H1 (cell line): ENCODE results near the gene APH1A. TPM values are rescaled to one million over a fixed set of nuclear protein-coding genes. Genes with fewer than 3 reads are reported as not detected.
"Not testable (repeated sequence)": the region's sequence is repeated elsewhere in the genome, so short reads cannot be mapped to it uniquely, and the experiment has no call there.

Source experiments
- CTCF ChIA-PET: fragments of 300-600 bp; sonication (Branson Sonifier 250); formaldehyde crosslinking; loops from one replicate; lab custom pipeline; 2021; ENCODE audit not compliant: partially characterized antibody; lab: Charles Lee
- POLR2A ChIA-PET: fragments of 300-600 bp; sonication (Branson Sonifier 250); formaldehyde crosslinking; loops from one replicate; lab custom pipeline; 2021; ENCODE audit warnings: inconsistent platforms; ENCODE audit not compliant: partially characterized antibody; lab: Charles Lee
- DNase-seq, 2 experiments: peaks; one replicate each; pipeline versions ENCODE4 v3.0.0 to v3.0.0-alpha.2; 2010 to 2022; ENCODE audit warnings: low spot score in 2 of 2, low read depth in 1 of 2, mixed read lengths in 1 of 2
- FAIRE-seq: peaks from 2 replicates; lab custom pipeline; 2011; peaks lifted over from hg19 to GRCh38; lab: Jason Lieb, UNC
- H2AFZ ChIP-seq: 2 replicates; pipeline ENCODE4 v1.8.1; 2012; ENCODE audit warnings: low read length, inconsistent platforms
- H2AK5ac ChIP-seq: 2 replicates; pipeline ENCODE4 v1.6.1; 2013; ENCODE audit warnings: low read depth, low read length
- H2BK120ac ChIP-seq: replicated peaks from 2 replicates; pipeline ENCODE3; 2013; ENCODE audit warnings: low read depth, low read length, inconsistent platforms
- H2BK12ac ChIP-seq: 2 replicates; pipeline ENCODE4 v1.6.1; 2013; ENCODE audit warnings: low read depth, low read length
- H2BK15ac ChIP-seq: 2 replicates; pipeline ENCODE4 v1.6.1; 2013; ENCODE audit warnings: low read length
- H2BK20ac ChIP-seq: 2 replicates; pipeline ENCODE4 v1.6.1; 2013; ENCODE audit warnings: low read length
- H2BK5ac ChIP-seq: 2 replicates; pipeline ENCODE4 v1.6.1; 2013; ENCODE audit warnings: low read depth, low read length
- H3K14ac ChIP-seq: 2 replicates; pipeline ENCODE4 v1.6.1; 2013; ENCODE audit warnings: inconsistent platforms; ENCODE audit not compliant: insufficient read length
- H3K18ac ChIP-seq: 2 replicates; pipeline ENCODE4 v1.6.1; 2013; ENCODE audit warnings: low read length; ENCODE audit errors: extremely low read depth
- H3K23ac ChIP-seq: 2 replicates; pipeline ENCODE4 v1.6.1; 2013; ENCODE audit warnings: inconsistent platforms; ENCODE audit not compliant: insufficient read length
- H3K23me2 ChIP-seq: 2 replicates; pipeline ENCODE4 v1.6.1; 2013; ENCODE audit warnings: low read depth, low read length
- H3K27ac ChIP-seq: 2 replicates; pipeline ENCODE4 v1.6.1; 2011; ENCODE audit warnings: low read depth, low read length, inconsistent platforms
- H3K27me3 ChIP-seq, 4 experiments: replicated peaks in 1 of 4; 1 replicate in 1 of 4; 2 replicates in 3 of 4; pipeline versions ENCODE4 v1.6.1 to v1.8.1; 2011 to 2013; ENCODE audit warnings: low read length in 3 of 4, mild to moderate bottlenecking in 3 of 4, inconsistent platforms in 2 of 4, mixed read lengths in 2 of 4, moderate library complexity in 1 of 4; ENCODE audit not compliant: control insufficient read depth in 3 of 4, insufficient read depth in 3 of 4; ENCODE audit errors: extremely low read depth in 1 of 4
- H3K36me3 ChIP-seq, 4 experiments: 2 replicates each; pipeline versions ENCODE4 v1.6.1 to v1.8.1; 2011 to 2013; ENCODE audit warnings: mild to moderate bottlenecking in 4 of 4, low read length in 3 of 4, moderate library complexity in 2 of 4, control low read depth in 1 of 4, inconsistent platforms in 1 of 4; ENCODE audit not compliant: insufficient read depth in 4 of 4, control insufficient read depth in 2 of 4
- H3K4ac ChIP-seq: replicated peaks from 2 replicates; pipeline ENCODE3; 2013; ENCODE audit warnings: low read length, low read depth, mixed read lengths, inconsistent platforms; ENCODE audit not compliant: insufficient read length
- H3K4me1 ChIP-seq, 4 experiments: replicated peaks in 1 of 4; 1 replicate in 1 of 4; 2 replicates in 3 of 4; pipeline versions ENCODE4 v1.6.1 to v1.8.1; 2011 to 2013; ENCODE audit warnings: low read length in 3 of 4, inconsistent platforms in 2 of 4, mixed read lengths in 1 of 4; ENCODE audit not compliant: insufficient read depth in 4 of 4, control insufficient read depth in 3 of 4
- H3K4me2 ChIP-seq, 2 experiments: 2 replicates each; pipeline versions ENCODE4 v1.6.1 to v1.8.1; 2011 to 2013; ENCODE audit warnings: low read depth in 2 of 2, low read length in 2 of 2, control low read depth in 1 of 2, inconsistent platforms in 1 of 2, mild to moderate bottlenecking in 1 of 2; ENCODE audit not compliant: insufficient read depth in 1 of 2
- H3K4me3 ChIP-seq, 4 experiments: fragments of 200-600, 300-600 bp in 1 of 4; sonication (generic), shearing (Covaris generic), sonication (Bioruptor Twin) in 1 of 4; 2 replicates each; pipeline versions ENCODE4 v1.5.1 to v1.8.1; 2011 to 2016; ENCODE audit warnings: low read length in 4 of 4, low read depth in 3 of 4, control low read depth in 2 of 4, inconsistent platforms in 2 of 4, mild to moderate bottlenecking in 2 of 4, mixed read lengths in 1 of 4, moderate library complexity in 1 of 4; ENCODE audit not compliant: insufficient read depth in 2 of 4; ENCODE audit errors: extremely low read depth in 1 of 4
- H3K56ac ChIP-seq: replicated peaks from 2 replicates; pipeline ENCODE3; 2013; ENCODE audit warnings: low read depth, mild to moderate bottlenecking, mixed read lengths, low read length, inconsistent platforms; ENCODE audit not compliant: insufficient read length
- H3K79me1 ChIP-seq: 2 replicates; pipeline ENCODE4 v1.6.1; 2013; ENCODE audit warnings: low read depth, low read length, control low read depth
- H3K79me2 ChIP-seq, 2 experiments: 2 replicates each; pipeline versions ENCODE4 v1.6.1 to v1.8.1; 2012 to 2013; ENCODE audit warnings: low read length in 2 of 2, mild to moderate bottlenecking in 2 of 2, inconsistent platforms in 1 of 2; ENCODE audit not compliant: insufficient read depth in 2 of 2, control insufficient read depth in 1 of 2
- H3K9ac ChIP-seq, 4 experiments: replicated peaks in 1 of 4; 1 replicate in 1 of 4; 2 replicates in 3 of 4; pipeline versions ENCODE4 v1.6.1 to v1.8.1; 2011 to 2013; ENCODE audit warnings: low read depth in 3 of 4, low read length in 3 of 4, control low read depth in 2 of 4, mild to moderate bottlenecking in 2 of 4, moderate library complexity in 2 of 4, inconsistent platforms in 1 of 4; ENCODE audit errors: extremely low read depth in 1 of 4
- H3K9me3 ChIP-seq, 2 experiments: 2 replicates each; pipeline versions ENCODE4 v1.6.1 to v1.8.1; 2012 to 2013; ENCODE audit warnings: mild to moderate bottlenecking in 2 of 2, moderate library complexity in 2 of 2, control low read depth in 1 of 2, inconsistent platforms in 1 of 2, low read depth in 1 of 2, low read length in 1 of 2, mixed read lengths in 1 of 2; ENCODE audit not compliant: insufficient read depth in 2 of 2
- H4K20me1 ChIP-seq, 2 experiments: replicated peaks in 1 of 2; 2 replicates each; pipeline versions ENCODE3 to v1.8.1; 2011 to 2013; ENCODE audit warnings: inconsistent platforms in 2 of 2, low read length in 2 of 2, mild to moderate bottlenecking in 1 of 2; ENCODE audit not compliant: insufficient read depth in 2 of 2, control insufficient read depth in 1 of 2
- H4K5ac ChIP-seq: 2 replicates; pipeline ENCODE4 v1.6.1; 2013; ENCODE audit warnings: low read length, low read depth, mixed read lengths, inconsistent platforms; ENCODE audit not compliant: insufficient read length
- H4K8ac ChIP-seq: 2 replicates; pipeline ENCODE4 v1.8.0; 2013; ENCODE audit warnings: mild to moderate bottlenecking, moderate library complexity, low read length, inconsistent platforms; ENCODE audit not compliant: insufficient read depth; ENCODE audit errors: extremely low read depth
- H4K91ac ChIP-seq: replicated peaks from 2 replicates; pipeline ENCODE3; 2013; ENCODE audit warnings: low read length, mixed read lengths, inconsistent platforms; ENCODE audit not compliant: insufficient read length
- CBX8 ChIP-seq: fragments of 300-800, 300-1000 bp; sonication (generic); IDR thresholded peaks from 2 replicates; pipeline ENCODE4 v1.7.1; 2016; ENCODE audit warnings: low read depth, low read length, borderline replicate concordance
- EGR1 ChIP-seq: IDR thresholded peaks from 2 replicates; pipeline ENCODE4 v1.6.1; 2011; ENCODE audit warnings: low read depth, low read length, borderline replicate concordance
- JUN ChIP-seq: IDR thresholded peaks from 2 replicates; pipeline ENCODE4 v1.6.1; 2011; ENCODE audit warnings: low read depth, mild to moderate bottlenecking, improper control_type of control experiment, low read length
- PHF8 ChIP-seq: fragments of 200-600 bp; sonication (generic); conservative IDR thresholded peaks from 2 replicates; pipeline ENCODE4 v1.7.1; 2012; ENCODE audit warnings: low read depth, mild to moderate bottlenecking, inconsistent platforms, low read length, moderate library complexity
- RNF2 ChIP-seq: fragments of 200-900, 300-1000 bp; sonication (generic); IDR thresholded peaks from 2 replicates; pipeline ENCODE4 v1.7.1; 2016; ENCODE audit warnings: borderline replicate concordance, low read depth, mild to moderate bottlenecking, antibody characterized with exemption, low read length; ENCODE audit not compliant: poor library complexity, severe bottlenecking; ENCODE audit errors: missing control alignments
- whole genome bisulfite sequencing, 2 experiments: shearing (Covaris generic) in 1 of 2; methylation state at CpG; one replicate each; pipeline versions ENCODE4 v1.1.6 to v1.1.7; 2013 to 2015; ENCODE audit warnings: low lambda C conversion rate in 2 of 2, mixed read lengths in 2 of 2, inconsistent platforms in 1 of 2, low coverage in 1 of 2, missing lambda C conversion rate in 1 of 2; ENCODE audit not compliant: insufficient replicate concordance in 2 of 2, insufficient coverage in 1 of 2, insufficient read length in 1 of 2; ENCODE audit errors: extremely low coverage in 1 of 2, missing lambda C conversion rate in 1 of 2; 5-methylcytosine and 5-hydroxymethylcytosine counted together
- polyA plus RNA-seq, 7 experiments: library from polyadenylated mRNA; depleted of rRNA in 3 of 7; stranded (reverse) in 5 of 7; unstranded in 2 of 7; fragments of >200 nt in 5 of 7; fragments of 200-250 nt in 2 of 7; gene quantifications; 1 replicate in 5 of 7; 2 replicates in 1 of 7; 4 replicates in 1 of 7; pipeline versions ENCODE4 v1.2.1 to v1.2.3, GENCODE V29; 2011 to 2013; ENCODE audit warnings: missing spikeins in 2 of 7, mixed read lengths in 2 of 7
- total RNA-seq: library from RNA; stranded (reverse); fragmentation: NEBNext Ultra II Directional; extraction: Animal tissue kit (Norgen Biotek cat#: 25700); gene quantifications from 2 replicates; pipeline ENCODE4 v1.2.1, GENCODE V29; 2021
- TF ChIP-seq, protein P1 (sequence below): IDR thresholded peaks from 2 replicates; pipeline ENCODE4 v1.6.1; 2011; ENCODE audit warnings: low read depth, mild to moderate bottlenecking, low read length; ENCODE audit not compliant: insufficient read depth

Gene APH1A
- total and polyA plus RNA-seq, 2 of the 8 experiments (the other 6 are each of a cell fraction or from before 2014, with no cell fraction given): 111 to 183 TPM

DNA sequence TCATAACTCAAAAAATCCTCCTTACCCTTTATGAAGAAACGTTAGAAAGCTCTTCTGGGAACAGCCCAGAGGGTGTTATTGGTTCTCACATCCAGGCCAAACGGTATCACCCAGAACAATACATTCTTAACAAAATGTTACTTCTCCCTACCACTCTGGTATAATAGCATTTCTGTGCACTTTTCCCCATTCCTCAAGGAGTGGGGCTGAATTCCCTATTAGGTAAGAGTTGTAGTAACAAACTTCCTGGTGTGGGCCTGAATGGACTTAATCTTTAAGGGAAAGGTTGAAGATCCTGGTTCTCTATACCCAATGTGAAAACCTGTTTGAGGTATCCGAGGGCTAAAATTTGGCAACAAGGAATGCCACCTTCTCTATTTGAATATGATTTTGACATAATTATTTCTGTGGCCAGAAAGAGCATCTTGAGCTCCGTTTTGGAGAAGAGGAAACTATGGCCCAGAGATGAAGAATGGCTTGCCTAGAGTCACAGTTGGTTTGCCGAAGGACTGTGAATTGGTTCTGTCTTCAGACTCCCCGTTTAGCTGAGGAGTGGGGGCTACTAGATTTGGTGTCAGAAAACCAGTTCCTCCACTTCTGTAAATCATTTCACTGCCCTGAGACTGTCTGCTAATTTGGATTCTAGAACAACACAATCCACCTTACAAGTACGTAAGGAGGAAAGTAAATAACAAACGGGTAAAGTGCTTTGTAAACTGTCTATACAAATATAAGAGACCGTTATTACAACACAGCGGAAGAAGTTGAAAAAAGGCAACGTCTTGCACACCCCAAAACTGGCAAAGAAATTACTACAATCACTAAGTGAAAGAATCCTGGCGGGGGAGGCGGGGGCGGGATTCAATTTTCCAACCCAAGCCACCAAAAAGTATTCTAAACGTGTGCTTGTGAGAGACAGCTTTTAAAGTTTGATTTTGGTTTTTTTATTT lies 35.2 kb downstream of the APH1A start (continued):
- no peak for TF ChIP-seq EGR1
- no peak for TF ChIP-seq RNF2
- TF ChIP-seq PHF8: no peak
- TF ChIP-seq, protein P1, sequence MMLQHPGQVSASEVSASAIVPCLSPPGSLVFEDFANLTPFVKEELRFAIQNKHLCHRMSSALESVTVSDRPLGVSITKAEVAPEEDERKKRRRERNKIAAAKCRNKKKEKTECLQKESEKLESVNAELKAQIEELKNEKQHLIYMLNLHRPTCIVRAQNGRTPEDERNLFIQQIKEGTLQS: no peak
- no peak for TF ChIP-seq JUN
- TF ChIP-seq CBX8: no peak

DNA sequence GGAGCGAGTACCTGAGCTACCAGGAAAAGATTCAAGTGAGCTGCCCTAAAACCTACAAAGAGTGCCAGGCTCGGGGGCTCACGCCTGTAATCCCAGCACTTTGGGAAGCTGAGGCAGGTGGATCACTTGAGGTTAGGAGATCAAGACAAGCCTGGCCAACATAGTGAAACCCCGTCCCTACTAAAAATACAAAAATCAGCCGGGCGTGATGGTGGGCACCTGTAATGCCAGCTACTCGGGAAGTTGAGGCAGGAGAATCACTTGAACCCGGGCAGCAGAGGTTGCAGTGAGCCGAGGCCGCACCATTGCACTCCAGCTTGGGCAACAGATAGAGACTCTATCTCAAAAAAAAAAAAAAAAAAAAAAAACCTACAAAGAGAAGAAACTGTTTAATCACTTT lies 35.9 kb downstream of the APH1A start:
- not testable (repeated sequence) for FAIRE-seq, H4K5ac ChIP-seq, H3K56ac ChIP-seq, H3K23me2 ChIP-seq, H3K4me1 ChIP-seq, H3K23ac ChIP-seq, H3K4me3 ChIP-seq, H4K8ac ChIP-seq, H3K4ac ChIP-seq, H3K27me3 ChIP-seq, H3K18ac ChIP-seq, H4K20me1 ChIP-seq, H3K9me3 ChIP-seq, H2BK5ac ChIP-seq, H2AK5ac ChIP-seq, H2BK15ac ChIP-seq, H4K91ac ChIP-seq, H3K27ac ChIP-seq, H3K79me1 ChIP-seq, H2BK12ac ChIP-seq, H3K9ac ChIP-seq, H2BK20ac ChIP-seq, H3K14ac ChIP-seq, H2BK120ac ChIP-seq, H2AFZ ChIP-seq, H3K4me2 ChIP-seq
- Histone ChIP-seq H3K36me3 (peaks cover 3 to 23% (median 9%) of the 10 kb centered on the region in 4 experiments; a peak in 7 of 8 replicates), H3K79me2 (peaks cover 22 to 62% of the 10 kb centered on the region in 2 experiments)
- peak in 1 of 2 experiments; percentile 16 for DNase-seq
- ChIA-PET POLR2A (interaction anchor here (0.6 to 5.6 kb wide), 6 partner anchors 9 to 222 kb away, joined by 3 to 61 read pairs (median 6); partner anchors contain the start of gene CA14), CTCF (interaction anchor here (1.1 to 3.3 kb wide), 2 partner anchors 11 to 45 kb away, joined by 3 to 9 read pairs; no protein-coding TSS in a partner anchor)
- WGBS, 2 experiments: 96% methylated on average over 9 of the region's 10 CpGs; no CpG with 5 or more reads in 1 of the 2 experiments
